Mesendoderm (in vitro differentiated cells): ENCODE results near the gene XPO5.

Source experiments
- DNase-seq: peaks from one replicate; pipeline ENCODE4 v3.0.0; 2013
- H2AK5ac ChIP-seq: 2 replicates; pipeline ENCODE4 v1.6.1; 2013; ENCODE audit warnings: low read length, inconsistent platforms
- H2BK120ac ChIP-seq: 2 replicates; pipeline ENCODE4 v1.6.1; 2013; ENCODE audit warnings: low read depth, mild to moderate bottlenecking, low read length, moderate library complexity, mixed read lengths
- H2BK15ac ChIP-seq: replicated peaks from 2 replicates; pipeline ENCODE4 v1.6.1; 2013; ENCODE audit warnings: low read depth, mild to moderate bottlenecking, moderate library complexity
- H2BK5ac ChIP-seq: 2 replicates; pipeline ENCODE4 v1.6.1; 2013; ENCODE audit warnings: low read length, inconsistent platforms
- H3K18ac ChIP-seq: 2 replicates; pipeline ENCODE4 v1.6.1; 2013; ENCODE audit warnings: mild to moderate bottlenecking, low read length, mixed read lengths
- H3K23ac ChIP-seq: one replicate; pipeline ENCODE4 v1.6.1; 2013; ENCODE audit warnings: low read length
- H3K27ac ChIP-seq: 2 replicates; pipeline ENCODE4 v1.5.1; 2013; ENCODE audit warnings: low read depth, mild to moderate bottlenecking, inconsistent platforms, low read length, moderate library complexity
- H3K27me3 ChIP-seq: 2 replicates; pipeline ENCODE4 v1.6.1; 2013; ENCODE audit warnings: low read length, control low read depth, mild to moderate bottlenecking, inconsistent platforms; ENCODE audit not compliant: insufficient read depth, poor library complexity
- H3K36me3 ChIP-seq: 2 replicates; pipeline ENCODE4 v1.6.1; 2013; ENCODE audit warnings: low read length, inconsistent platforms; ENCODE audit not compliant: control insufficient read depth, insufficient read depth
- H3K4ac ChIP-seq: one replicate; pipeline ENCODE4 v1.6.1; 2013; ENCODE audit warnings: low read depth, mild to moderate bottlenecking, low read length, moderate library complexity
- H3K4me1 ChIP-seq: 2 replicates; pipeline ENCODE4 v1.6.1; 2013; ENCODE audit warnings: low read depth, low read length, inconsistent platforms; ENCODE audit not compliant: control insufficient read depth
- H3K4me2 ChIP-seq: 2 replicates; pipeline ENCODE4 v1.6.1; 2013; ENCODE audit warnings: low read length
- H3K4me3 ChIP-seq: 2 replicates; pipeline ENCODE4 v1.5.1; 2013; ENCODE audit warnings: mild to moderate bottlenecking, low read length
- H3K56ac ChIP-seq: one replicate; pipeline ENCODE4 v1.6.1; 2013; ENCODE audit warnings: low read length
- H3K79me1 ChIP-seq: 2 replicates; pipeline ENCODE4 v1.6.1; 2013; ENCODE audit warnings: low read length, inconsistent platforms
- H3K79me2 ChIP-seq: 2 replicates; pipeline ENCODE4 v1.6.1; 2013; ENCODE audit warnings: mild to moderate bottlenecking, low read length; ENCODE audit not compliant: control insufficient read depth, insufficient read depth
- H3K9ac ChIP-seq: 2 replicates; pipeline ENCODE4 v1.6.1; 2013; ENCODE audit warnings: low read length, inconsistent platforms
- H4K5ac ChIP-seq: one replicate; pipeline ENCODE4 v1.6.1; 2013; ENCODE audit warnings: low read length
- H4K8ac ChIP-seq: one replicate; pipeline ENCODE4 v1.6.1; 2013; ENCODE audit warnings: low read depth, mild to moderate bottlenecking, control low read depth, low read length, moderate library complexity
- WGBS: extraction: QIAGEN DNeasy Blood & Tissue Kit; methylation state at CpG from one replicate; pipeline ENCODE4 v1.1.7; 2013; ENCODE audit warnings: low lambda C conversion rate, missing lambda C conversion rate; ENCODE audit not compliant: insufficient coverage; ENCODE audit errors: extremely low coverage; 5-methylcytosine and 5-hydroxymethylcytosine counted together

The XPO5 gene

DNA sequence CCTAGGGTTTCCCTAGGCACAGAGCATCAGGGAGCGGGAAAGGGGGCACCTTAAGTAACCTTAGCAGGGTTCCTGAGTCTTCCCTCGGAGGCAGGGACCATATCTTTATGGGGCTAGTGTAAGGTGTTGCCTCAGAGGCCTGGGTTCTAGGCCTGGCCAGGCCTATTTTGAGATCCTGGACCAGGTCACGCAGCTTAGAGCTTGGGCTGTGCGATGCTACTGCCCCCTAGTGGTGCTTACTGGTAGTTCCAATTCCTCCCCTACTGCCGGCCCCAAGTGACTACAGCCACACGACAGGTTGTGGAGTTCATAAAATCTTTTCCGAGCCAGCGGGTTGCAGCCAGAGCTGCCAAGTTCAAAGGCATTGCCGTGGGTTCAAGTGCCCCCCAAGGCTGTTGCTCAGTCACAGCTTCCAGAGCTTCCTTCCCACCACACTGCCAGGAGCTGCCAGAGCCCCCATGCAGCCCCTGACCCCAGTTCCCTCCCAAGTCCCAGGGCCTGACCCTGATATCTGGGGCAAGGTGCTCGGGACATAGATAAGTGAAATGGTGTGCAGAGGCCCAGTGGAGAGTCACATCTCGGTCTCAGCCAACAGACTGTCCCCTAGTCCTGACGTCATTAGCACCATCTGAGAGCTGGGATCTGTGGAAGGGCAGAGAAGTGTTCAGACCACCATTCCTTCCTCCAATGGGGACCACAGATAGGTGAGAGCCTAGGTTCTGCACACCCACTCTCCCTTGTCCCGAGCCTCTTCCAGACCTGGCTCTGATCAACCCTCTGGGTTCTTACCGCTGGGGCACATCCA is 69.0 kb downstream of the XPO5 start:
- H3K27ac ChIP-seq, result no peak overlapping the region
- no CpG with 5 or more reads among the region's 14 CpGs for WGBS
- peak; percentile 87 for DNase-seq
- H2AK5ac ChIP-seq, result no peak overlapping the region
- H4K5ac ChIP-seq, result no peak overlapping the region
- H3K4ac ChIP-seq, result no peak overlapping the region
- H2BK5ac ChIP-seq, result no peak overlapping the region
- peaks cover 8% of the 10 kb centered on the region for H3K27me3 ChIP-seq
- H3K79me2 ChIP-seq, result no peaks in the 10 kb centered on the region
- no peak overlapping the region for H2BK15ac ChIP-seq
- H3K4me1 ChIP-seq, result no peaks in the 10 kb centered on the region
- no peak overlapping the region for H4K8ac ChIP-seq
- H3K79me1 ChIP-seq, result no peaks in the 10 kb centered on the region
- H3K36me3 ChIP-seq, result peaks cover 8% of the 10 kb centered on the region
- H3K18ac ChIP-seq, result no peak overlapping the region
- no peak overlapping the region for H3K56ac ChIP-seq
- no peak overlapping the region for H3K4me2 ChIP-seq
- no peak overlapping the region for H3K23ac ChIP-seq
- no peak overlapping the region for H3K9ac ChIP-seq
- H3K4me3 ChIP-seq, result no peak overlapping the region
- no peak overlapping the region for H2BK120ac ChIP-seq

GRCh38 chr6:43506171-43506570 is 69.7 kb downstream of the XPO5 start:
- no peak overlapping the region for H3K4ac ChIP-seq
- no peak overlapping the region for H3K23ac ChIP-seq
- H2BK5ac ChIP-seq, result no peak overlapping the region
- H3K27me3 ChIP-seq, result peaks cover 8% of the 10 kb centered on the region
- no peak overlapping the region for H2BK15ac ChIP-seq
- H3K18ac ChIP-seq, result no peak overlapping the region
- no peak overlapping the region for H4K5ac ChIP-seq
- H2AK5ac ChIP-seq, result no peak overlapping the region
- WGBS, result no CpG with 5 or more reads among the region's 3 CpGs
- H3K4me1 ChIP-seq, result no peaks in the 10 kb centered on the region
- H3K56ac ChIP-seq, result no peak overlapping the region
- H2BK120ac ChIP-seq, result no peak overlapping the region
- H4K8ac ChIP-seq, result no peak overlapping the region
- H3K9ac ChIP-seq, result no peak overlapping the region
- H3K4me3 ChIP-seq, result no peak overlapping the region
- no peak for DNase-seq
- H3K27ac ChIP-seq, result no peak overlapping the region
- H3K79me2 ChIP-seq, result no peaks in the 10 kb centered on the region
- no peaks in the 10 kb centered on the region for H3K79me1 ChIP-seq
- H3K4me2 ChIP-seq, result no peak overlapping the region
- H3K36me3 ChIP-seq, result peaks cover 5% of the 10 kb centered on the region

DNA sequence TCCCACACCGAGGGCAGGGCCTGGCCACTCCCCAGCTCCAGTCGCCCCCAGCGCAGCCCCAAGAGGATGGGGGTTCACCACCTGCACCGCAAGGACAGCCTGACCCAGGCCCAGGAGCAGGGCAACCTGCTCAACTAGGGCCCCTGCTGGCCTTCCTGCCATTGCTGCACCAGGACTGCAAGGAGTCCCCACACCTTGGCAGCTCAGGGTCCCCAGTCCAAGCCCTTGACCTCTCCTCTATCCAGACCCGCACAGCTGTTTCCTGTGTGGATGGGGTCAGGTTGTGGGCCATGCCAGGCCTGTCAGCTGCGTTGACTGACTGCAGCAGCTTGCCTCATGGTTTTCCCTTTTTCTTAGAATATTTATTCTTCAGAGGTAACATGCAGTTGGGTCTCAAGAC is 70.1 kb downstream of the XPO5 start:
- Histone ChIP-seq H3K4me2 (no peak overlapping the region), H3K27ac (no peak overlapping the region), H3K23ac (no peak overlapping the region), H3K4me1 (no peaks in the 10 kb centered on the region), H2AK5ac (no peak overlapping the region), H3K56ac (no peak overlapping the region), H3K4ac (no peak overlapping the region), H3K79me2 (no peaks in the 10 kb centered on the region), H4K8ac (no peak overlapping the region), H2BK15ac (no peak overlapping the region), H3K36me3 (peaks cover 5% of the 10 kb centered on the region), H2BK120ac (no peak overlapping the region), H4K5ac (no peak overlapping the region), H2BK5ac (no peak overlapping the region), H3K4me3 (no peak overlapping the region), H3K9ac (no peak overlapping the region), H3K79me1 (no peaks in the 10 kb centered on the region), H3K27me3 (peaks cover 8% of the 10 kb centered on the region), H3K18ac (no peak overlapping the region)
- no peak for DNase-seq
- no CpG with 5 or more reads among the region's 6 CpGs for WGBS

GRCh38 chr6:43504756-43505593 is 70.9 kb downstream of the XPO5 start:
- H3K4me1 ChIP-seq, result no peaks in the 10 kb centered on the region
- no peak overlapping the region for H3K9ac ChIP-seq
- H2BK120ac ChIP-seq, result no peak overlapping the region
- no peak overlapping the region for H2AK5ac ChIP-seq
- H4K8ac ChIP-seq, result no peak overlapping the region
- no peak overlapping the region for H3K18ac ChIP-seq
- H3K79me2 ChIP-seq, result no peaks in the 10 kb centered on the region
- no peaks in the 10 kb centered on the region for H3K79me1 ChIP-seq
- H3K36me3 ChIP-seq, result peaks cover 7% of the 10 kb centered on the region
- H3K27me3 ChIP-seq, result peaks cover 8% of the 10 kb centered on the region
- no peak overlapping the region for H2BK5ac ChIP-seq
- no peak overlapping the region for H3K56ac ChIP-seq
- no CpG with 5 or more reads among the region's 26 CpGs for WGBS
- no peak overlapping the region for H4K5ac ChIP-seq
- no peak for DNase-seq
- no peak overlapping the region for H3K23ac ChIP-seq
- no peak overlapping the region for H3K27ac ChIP-seq
- H3K4me3 ChIP-seq, result no peak overlapping the region
- H3K4ac ChIP-seq, result no peak overlapping the region
- H3K4me2 ChIP-seq, result no peak overlapping the region
- no peak overlapping the region for H2BK15ac ChIP-seq

DNA sequence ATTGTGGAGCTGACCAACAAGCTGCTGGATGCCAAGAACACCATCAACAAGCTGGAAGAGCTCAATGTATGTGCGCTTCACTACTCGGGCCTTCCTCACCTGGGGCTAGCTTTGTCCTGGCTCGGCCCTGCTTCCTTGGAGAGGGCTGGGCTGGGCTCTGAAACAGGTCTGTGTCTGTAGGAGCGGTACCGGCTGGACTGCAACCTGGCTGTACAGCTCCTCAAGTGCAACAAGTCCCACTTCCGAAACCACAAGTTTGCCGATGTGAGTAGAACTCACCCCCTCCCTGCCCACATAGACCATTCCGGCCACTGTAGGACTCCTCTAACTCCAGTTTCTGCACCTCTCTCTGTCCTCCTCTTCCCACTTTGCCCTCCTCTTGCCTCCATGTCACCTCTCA is 72.4 kb downstream of the XPO5 start:
- H3K56ac ChIP-seq, result no peak overlapping the region
- no peak overlapping the region for H3K4me3 ChIP-seq
- no peak overlapping the region for H3K9ac ChIP-seq
- no peak overlapping the region for H3K27ac ChIP-seq
- H2BK5ac ChIP-seq, result no peak overlapping the region
- DNase-seq, result no peak
- peaks cover 7% of the 10 kb centered on the region for H3K36me3 ChIP-seq
- H3K4me2 ChIP-seq, result no peak overlapping the region
- H3K18ac ChIP-seq, result no peak overlapping the region
- H4K5ac ChIP-seq, result no peak overlapping the region
- H3K4ac ChIP-seq, result no peak overlapping the region
- no CpG with 5 or more reads among the region's 8 CpGs for WGBS
- H2AK5ac ChIP-seq, result no peak overlapping the region
- H2BK120ac ChIP-seq, result no peak overlapping the region
- H3K79me1 ChIP-seq, result no peaks in the 10 kb centered on the region
- no peak overlapping the region for H3K23ac ChIP-seq
- H4K8ac ChIP-seq, result no peak overlapping the region
- H3K27me3 ChIP-seq, result no peaks in the 10 kb centered on the region
- H3K79me2 ChIP-seq, result no peaks in the 10 kb centered on the region
- no peaks in the 10 kb centered on the region for H3K4me1 ChIP-seq
- H2BK15ac ChIP-seq, result no peak overlapping the region
